Hematopoietic multipotent progenitor cell treated with erythropoietin and hydrocortisone succinate and interleukin-3 and kit ligand, for 15 days (in vitro differentiated cells): ENCODE measurements around the gene HBG2.
A peak's percentile ranks its signal among the peaks of the same experiment; 100 is the strongest.

Experiments used
- DNase-seq: peaks from one replicate; pipeline ENCODE4 v3.0.0-alpha.2; 2015; ENCODE audit warnings: low spot score

Gene HBG2

DNA sequence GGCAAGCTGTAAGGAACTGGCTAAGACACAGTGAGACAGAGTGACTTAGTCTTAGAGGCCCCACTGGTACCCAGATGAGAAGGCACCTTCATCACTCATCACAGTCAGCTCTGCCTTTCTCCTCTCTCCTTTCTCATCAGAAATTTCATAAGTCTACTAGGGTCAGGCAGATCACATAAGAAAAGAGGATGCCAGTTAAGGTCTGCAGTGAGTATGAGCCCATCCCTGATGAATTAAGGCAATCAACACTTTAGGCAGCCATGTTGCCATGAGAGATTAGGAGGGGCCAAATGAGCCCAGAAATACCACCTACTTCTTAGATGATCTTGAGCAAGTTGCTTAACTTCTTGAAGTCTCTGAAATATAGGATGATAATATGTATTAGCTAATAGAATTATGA is 27.0 kb upstream of the HBG2 start:
- peak; percentile 72 for DNase-seq

GRCh38 chr11:5280582-5281102 is 26.1 kb upstream of the HBG2 start:
- peak; percentile 100 for DNase-seq

- peak; percentile 63 for DNase-seq
Measured at GRCh38 chr11:5279471-5280090, 25.0 kb upstream of the HBG2 start.

- peak; percentile 61 for DNase-seq
Measured at GRCh38 chr11:5277807-5278382, 23.3 kb upstream of the HBG2 start.

DNA sequence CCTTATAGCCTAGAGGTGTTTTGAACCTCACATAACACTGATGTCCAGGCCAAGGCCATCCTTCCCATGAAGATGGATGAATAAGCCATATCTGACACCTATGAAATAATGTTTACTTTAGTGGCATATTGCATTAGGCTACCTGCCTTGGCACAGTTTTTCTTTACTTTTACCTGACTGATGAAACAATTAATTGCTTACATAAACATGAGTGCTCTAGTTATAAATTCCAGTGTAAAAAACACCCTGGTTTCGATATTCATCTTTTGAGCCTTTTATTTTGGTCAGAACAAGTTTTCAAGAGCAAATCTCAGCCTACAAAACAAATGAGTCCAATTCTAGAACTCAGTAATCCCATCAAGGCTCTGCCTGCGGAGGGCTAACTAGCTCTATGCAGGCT is 22.1 kb upstream of the HBG2 start:
- peak; percentile 66 for DNase-seq

GRCh38 chr11:5275369-5276110 is 21.0 kb upstream of the HBG2 start:
- peak; percentile 97 for DNase-seq

- peak; percentile 56 for DNase-seq
Measured at GRCh38 chr11:5274395-5274794, 19.8 kb upstream of the HBG2 start.

DNA sequence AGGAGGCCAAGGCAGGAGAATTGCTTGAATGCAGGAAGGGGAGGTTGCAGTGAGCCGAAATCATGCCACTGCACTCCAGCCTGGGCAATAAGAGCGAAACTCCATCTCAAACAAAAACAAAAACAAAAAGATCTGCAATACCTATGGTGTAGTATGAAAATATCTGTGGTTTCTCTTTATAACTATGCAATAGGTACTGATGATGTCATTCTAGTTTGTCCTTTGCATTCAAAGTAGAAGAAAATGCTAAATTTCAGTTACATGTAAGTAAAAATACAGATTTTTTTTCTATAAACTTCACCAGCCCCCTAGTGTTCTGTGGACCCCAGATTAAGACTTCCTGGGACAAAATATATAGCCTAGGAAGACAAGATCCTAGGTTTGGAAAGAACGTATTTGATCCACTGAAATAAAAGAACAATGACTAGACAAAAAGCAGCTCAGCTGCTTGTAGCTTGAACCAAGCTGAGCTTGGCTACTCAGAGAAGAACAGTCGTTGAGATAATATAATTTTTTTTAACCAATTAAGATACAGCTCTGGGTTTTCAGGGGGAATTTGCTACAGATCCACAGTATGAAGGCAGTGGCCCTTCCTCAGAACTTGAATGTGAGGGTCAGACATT is 17.9 kb upstream of the HBG2 start:
- no peak for DNase-seq

DNA sequence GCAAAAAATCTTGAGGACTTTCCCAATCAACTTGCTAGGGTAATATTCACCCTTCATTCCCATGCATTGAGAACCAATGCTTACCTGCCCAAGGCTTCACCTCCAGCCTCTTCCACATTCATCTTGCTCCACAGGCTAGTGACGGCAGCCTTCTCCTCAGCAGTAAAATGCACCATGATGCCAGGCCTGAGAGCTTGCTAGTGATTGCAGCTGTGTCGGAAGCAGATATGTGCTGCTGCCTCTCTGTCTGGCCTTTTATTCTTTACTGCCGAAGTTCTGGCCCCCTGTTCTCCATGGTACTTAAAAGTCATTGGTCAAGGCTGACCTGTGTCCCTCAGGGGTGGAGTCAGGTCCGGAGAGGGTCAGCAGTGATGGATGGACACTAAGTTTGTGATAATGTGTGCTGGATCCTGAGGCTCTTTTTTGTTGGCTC is 15.2 kb upstream of the HBG2 start, which contains the start of gene HBE1:
Gene HBE1 (minus strand): TSS at position 231 of the 433 bp plus-strand sequence. CDS start 55 bp downstream, at position 176.
- no peak for DNase-seq

DNA sequence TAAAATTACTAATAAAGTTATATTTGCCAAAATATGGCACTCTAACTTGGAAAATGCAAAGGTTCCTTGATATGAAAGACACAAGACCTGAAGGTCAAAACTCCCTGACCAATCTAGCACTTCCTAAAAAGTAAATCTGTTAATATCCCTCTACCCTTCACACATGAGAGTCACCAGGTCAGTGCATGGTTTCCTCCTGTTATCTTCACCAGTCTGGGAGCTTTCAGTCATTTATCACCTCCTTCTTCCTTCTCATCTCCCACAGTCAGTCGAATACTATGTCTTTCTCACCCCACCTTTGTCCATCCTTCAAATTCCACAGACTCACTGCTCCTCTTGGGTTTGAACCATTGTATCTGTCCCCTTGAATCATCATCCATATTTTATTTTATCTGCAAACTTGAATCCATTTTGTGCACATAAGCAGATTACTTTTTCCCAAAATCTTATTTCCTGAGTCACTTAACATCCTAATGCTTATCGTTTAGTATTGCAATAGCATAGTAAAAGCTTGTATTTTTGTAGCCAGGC is 12.5 kb upstream of the HBG2 start:
- DNase-seq = no peak

- DNase-seq = no peak
Measured at GRCh38 chr11:5266609-5267008, 12.0 kb upstream of the HBG2 start.

GRCh38 chr11:5265832-5266231 is 11.3 kb upstream of the HBG2 start:
- no peak for DNase-seq

DNA sequence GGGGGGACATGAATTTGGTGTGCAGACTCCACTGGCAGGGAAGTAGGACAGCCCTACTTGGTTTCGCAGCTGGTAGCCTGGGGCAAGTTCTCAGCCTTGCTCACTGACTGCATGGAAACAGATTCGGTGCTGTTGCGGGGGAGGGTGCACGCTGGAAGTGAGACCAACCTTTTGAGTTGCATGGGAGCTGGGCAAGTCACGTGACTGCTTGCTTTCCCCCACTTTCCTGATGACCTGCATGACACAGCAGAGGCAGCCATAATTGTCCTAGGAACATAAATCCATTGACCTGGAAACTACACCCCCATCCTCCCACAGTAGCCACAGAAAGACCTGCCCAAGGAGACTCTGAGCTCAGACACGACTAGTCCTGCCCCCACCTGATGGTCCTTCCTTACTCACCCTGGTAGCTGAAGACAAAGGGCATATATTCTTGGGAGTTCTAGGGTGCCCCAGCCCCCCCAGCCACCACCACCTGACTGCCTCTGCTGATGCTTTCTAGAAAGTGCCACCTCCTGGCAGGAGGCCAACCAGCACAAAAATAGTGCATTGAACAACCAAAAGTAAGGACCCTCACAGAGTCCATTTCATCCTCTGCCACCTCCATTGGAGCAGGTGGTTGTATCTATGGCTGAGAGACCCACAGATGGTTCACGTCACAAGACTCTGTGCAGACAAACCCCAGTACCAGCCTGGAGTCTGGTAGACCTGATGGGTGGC is 4.1 kb upstream of the HBG2 start:
- no peak for DNase-seq

GRCh38 chr11:5257296-5257695 is 2.7 kb upstream of the HBG2 start:
- DNase-seq = no peak

DNA sequence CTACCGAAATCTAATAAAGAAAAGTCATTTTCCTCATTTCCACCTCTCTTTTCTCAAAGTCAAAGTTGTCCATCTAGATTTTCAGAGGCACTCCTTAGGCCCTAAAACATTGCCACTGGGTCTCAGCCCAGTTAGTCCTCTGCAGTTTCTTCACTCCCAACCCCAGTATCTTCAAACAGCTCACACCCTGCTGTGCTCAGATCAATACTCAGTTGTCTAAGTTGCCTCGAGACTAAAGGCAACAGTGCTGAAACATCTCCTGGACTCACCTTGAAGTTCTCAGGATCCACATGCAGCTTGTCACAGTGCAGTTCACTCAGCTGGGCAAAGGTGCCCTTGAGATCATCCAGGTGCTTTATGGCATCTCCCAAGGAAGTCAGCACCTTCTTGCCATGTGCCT is 558 bp downstream of the HBG2 start:
- DNase-seq = peak; percentile 62

- DNase-seq = peak; percentile 43
Measured at GRCh38 chr11:5253440-5253839, 1.1 kb downstream of the HBG2 start.

- no peak for DNase-seq
Measured at GRCh38 chr11:5252919-5253265, 1.7 kb downstream of the HBG2 start.

DNA sequence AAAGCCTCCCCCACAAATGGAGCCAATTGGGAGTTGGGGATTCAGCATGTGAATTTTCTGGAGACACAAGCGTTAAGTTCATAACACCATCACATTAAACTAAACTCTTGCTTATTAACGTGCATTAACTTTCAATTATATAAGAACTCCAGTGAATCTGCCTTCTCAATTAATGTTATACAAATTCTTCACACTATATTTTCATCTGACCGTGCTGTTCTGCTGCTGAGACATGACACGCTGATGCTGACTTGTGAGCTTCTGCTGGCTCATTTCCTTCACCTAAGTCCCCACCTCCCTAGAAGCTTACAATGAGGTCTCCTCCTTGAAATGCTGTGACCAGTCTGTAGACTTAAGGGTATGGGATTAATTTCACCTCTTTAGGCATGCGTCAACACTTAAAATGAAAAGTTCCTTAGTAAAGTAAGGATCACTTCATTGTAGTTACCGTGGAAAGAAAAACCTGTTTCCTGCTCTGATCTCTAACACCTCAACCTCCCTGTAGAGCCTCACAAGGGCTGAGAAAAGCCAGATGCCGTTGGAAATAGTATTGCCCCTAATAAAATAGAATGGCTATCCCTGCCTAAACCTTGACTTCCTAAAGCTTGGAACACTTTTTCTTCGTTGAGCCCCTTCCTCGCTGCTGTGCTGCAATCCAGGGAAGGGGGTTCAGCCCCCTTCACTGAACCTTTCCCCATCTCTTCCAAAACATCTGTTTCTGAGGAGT is 2.2 kb downstream of the HBG2 start:
- peak; percentile 74 for DNase-seq

DNA sequence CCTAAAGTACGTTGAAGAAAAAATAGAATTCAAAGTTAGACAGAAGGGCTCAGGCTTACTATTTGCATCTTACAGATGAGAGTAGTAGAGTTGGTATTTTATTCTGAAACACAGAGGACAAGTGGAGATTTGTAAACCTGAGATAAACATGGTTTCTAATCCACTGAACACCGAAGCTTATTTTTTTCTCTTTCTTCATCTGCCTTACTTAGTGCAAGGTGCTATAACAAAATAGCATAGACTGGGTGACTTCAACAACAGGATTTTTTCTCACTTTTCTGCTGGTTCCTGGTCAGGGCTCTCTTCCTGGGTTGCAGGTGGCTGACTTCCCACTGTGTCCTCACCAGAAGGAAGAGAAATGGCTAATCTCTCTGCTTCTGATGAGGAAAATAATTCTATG is 2.8 kb downstream of the HBG2 start:
- no peak for DNase-seq

DNA sequence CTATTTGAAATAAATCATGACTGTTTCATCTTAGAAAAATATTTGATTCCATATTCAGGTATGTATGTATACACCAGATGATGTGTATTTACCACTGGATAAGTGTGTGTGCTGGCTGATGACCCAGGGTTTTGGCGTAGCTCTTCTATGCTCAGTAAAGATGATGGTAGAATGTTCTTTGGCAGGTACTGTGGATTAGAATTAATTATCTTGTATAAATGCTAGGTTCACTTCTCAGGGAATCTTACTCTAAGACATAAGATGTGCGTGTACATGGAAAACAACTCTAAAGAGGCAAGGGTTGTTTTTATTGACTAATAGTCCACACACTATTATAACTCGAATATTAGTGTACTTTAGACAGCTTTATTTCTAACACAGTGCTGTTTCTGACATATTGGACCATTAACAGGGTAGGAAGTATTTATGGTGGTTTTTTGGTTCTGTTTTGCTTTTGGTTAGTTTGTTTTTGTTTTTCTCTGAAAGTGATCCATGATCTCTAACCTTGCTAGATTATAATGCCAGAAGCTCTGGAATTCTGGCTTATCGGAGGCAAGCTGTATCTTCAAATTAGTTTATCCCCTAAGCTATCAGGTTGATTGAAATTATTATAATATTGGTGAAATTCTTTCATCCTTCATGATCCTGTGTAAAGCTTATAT is 3.9 kb downstream of the HBG2 start:
- peak; percentile 57 for DNase-seq
